Measurements from ENCODE around the gene NINL. TPM values are rescaled to one million over a fixed set of nuclear protein-coding genes. Genes with fewer than 3 reads are reported as not detected.

NINL gene
- total and polyA plus RNA-seq, 2 experiments from 2014 or later, result 23.2 to 24.5 TPM

DNA sequence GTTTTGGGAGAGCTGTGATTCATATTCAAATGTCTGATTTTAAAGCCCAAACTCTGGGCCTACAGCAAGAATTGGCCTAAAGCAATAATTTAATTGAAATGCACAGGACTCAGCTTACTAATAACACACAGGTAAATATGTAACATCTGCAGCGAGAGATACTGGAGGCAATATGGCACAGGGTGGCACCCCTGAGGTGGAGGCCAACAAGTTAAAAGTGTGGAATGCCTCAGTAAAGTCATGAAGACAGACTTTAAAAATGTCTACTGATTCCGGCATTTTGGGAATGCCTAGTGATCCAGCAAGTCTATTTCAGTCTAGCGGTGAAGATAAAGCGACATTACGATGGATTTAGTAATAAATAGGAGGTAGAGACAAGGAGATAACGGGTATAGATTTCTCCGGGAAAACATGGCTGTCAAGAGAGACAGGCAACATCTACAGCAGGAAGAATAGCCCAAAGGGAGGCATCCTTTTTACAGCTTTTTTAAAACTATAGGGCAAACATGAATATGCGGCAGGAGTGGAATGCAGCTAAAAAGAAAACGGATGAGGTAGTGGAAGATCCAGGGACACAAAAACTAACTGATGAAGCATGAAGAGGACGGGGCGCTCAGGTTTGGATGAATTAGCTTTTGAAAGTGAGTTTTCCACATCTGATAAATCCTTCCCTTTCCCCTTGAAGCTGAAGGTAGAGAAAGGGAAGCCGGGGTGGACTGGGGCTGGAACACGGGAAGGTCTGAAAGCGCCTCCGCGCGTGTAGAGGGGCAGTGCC lies 37.3 kb upstream of the NINL start:
- Histone ChIP-seq H3K36me3 (replicated peaks; ENCODE audit: insufficient read depth, low read depth) (no peaks in the 10 kb centered on the region), H2AFZ (peak overlapping the region; percentile 88), H3K9me3 (ENCODE audit: low read depth) (no peaks in the 10 kb centered on the region), H3K9me2 (replicated peaks; ENCODE audit: insufficient read depth) (no peaks in the 10 kb centered on the region), H3K4me1 (ENCODE audit: insufficient read depth) (peaks cover 19% of the 10 kb centered on the region), H4K20me1 (ENCODE audit: insufficient read depth, poor library complexity, severe bottlenecking) (no peaks in the 10 kb centered on the region), H3K79me2 (peaks cover 62% of the 10 kb centered on the region), H3K4me3 (peak overlapping the region; percentile 65), H3K27ac (peak overlapping the region; percentile 99), H3K4me2 (peak overlapping the region; percentile 86), H3K27me3 (no peaks in the 10 kb centered on the region)
- WGBS (ENCODE audit: low lambda C conversion rate, missing lambda C conversion rate), result 37% methylated on average over 17 of the region's 17 CpGs
- TF ChIP-seq, protein P1, sequence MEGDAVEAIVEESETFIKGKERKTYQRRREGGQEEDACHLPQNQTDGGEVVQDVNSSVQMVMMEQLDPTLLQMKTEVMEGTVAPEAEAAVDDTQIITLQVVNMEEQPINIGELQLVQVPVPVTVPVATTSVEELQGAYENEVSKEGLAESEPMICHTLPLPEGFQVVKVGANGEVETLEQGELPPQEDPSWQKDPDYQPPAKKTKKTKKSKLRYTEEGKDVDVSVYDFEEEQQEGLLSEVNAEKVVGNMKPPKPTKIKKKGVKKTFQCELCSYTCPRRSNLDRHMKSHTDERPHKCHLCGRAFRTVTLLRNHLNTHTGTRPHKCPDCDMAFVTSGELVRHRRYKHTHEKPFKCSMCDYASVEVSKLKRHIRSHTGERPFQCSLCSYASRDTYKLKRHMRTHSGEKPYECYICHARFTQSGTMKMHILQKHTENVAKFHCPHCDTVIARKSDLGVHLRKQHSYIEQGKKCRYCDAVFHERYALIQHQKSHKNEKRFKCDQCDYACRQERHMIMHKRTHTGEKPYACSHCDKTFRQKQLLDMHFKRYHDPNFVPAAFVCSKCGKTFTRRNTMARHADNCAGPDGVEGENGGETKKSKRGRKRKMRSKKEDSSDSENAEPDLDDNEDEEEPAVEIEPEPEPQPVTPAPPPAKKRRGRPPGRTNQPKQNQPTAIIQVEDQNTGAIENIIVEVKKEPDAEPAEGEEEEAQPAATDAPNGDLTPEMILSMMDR (IDR thresholded peaks at IDR 0.05; ENCODE audit: poor library complexity), result no peak
- TF ChIP-seq EZH2 (IDR thresholded peaks at IDR 0.05; ENCODE audit: borderline replicate concordance) (no peak), EZH2phosphoT487 (IDR thresholded peaks at IDR 0.05; ENCODE audit: low read depth, severe bottlenecking, unreplicated experiment) (no peak)
- no peak for DNase-seq (ENCODE audit: low spot score)

- Histone ChIP-seq H3K9me2 (replicated peaks; ENCODE audit: insufficient read depth) (no peaks in the 10 kb centered on the region), H3K4me2 (peak overlapping the region; percentile 86), H3K36me3 (replicated peaks; ENCODE audit: insufficient read depth, low read depth) (no peaks in the 10 kb centered on the region), H2AFZ (peak overlapping the region; percentile 88), H3K79me2 (peaks cover 67% of the 10 kb centered on the region), H3K9me3 (ENCODE audit: low read depth) (no peaks in the 10 kb centered on the region), H3K27ac (peak overlapping the region; percentile 99), H4K20me1 (ENCODE audit: insufficient read depth, poor library complexity, severe bottlenecking) (no peaks in the 10 kb centered on the region), H3K27me3 (no peaks in the 10 kb centered on the region), H3K4me3 (no peak overlapping the region), H3K4me1 (ENCODE audit: insufficient read depth) (peaks cover 19% of the 10 kb centered on the region)
- no peak for TF ChIP-seq EZH2 (IDR thresholded peaks at IDR 0.05; ENCODE audit: borderline replicate concordance)
- TF ChIP-seq, protein P1 (IDR thresholded peaks at IDR 0.05; ENCODE audit: poor library complexity), result no peak
- no peak for TF ChIP-seq EZH2phosphoT487 (IDR thresholded peaks at IDR 0.05; ENCODE audit: low read depth, severe bottlenecking, unreplicated experiment)
- no peak for DNase-seq (ENCODE audit: low spot score)
- WGBS (ENCODE audit: low lambda C conversion rate, missing lambda C conversion rate), result 93% methylated on average over 6 of the region's 6 CpGs
Observed at GRCh38 chr20:25622049-25622448, 36.7 kb upstream of the NINL start.

DNA sequence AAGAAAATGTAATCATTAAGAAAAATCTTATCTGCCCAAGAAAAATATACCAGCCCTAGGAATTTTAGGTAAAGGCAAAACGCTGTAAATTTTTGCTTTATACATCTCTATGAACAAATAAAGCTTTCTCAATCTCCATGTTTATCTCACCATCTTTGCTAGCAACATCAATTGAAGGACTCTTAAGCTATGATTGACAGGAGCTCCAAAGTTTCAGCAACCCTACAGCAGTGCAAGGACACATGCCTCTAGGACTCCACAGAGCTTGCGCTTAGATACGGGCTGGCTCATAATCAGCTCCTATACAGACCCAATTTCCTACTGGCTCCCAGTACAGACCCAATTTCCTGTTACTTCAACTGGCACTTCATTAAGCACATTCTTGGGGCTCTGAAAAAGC lies 34.2 kb upstream of the NINL start:
- no peaks in the 10 kb centered on the region for H4K20me1 ChIP-seq (ENCODE audit: insufficient read depth, poor library complexity, severe bottlenecking)
- H3K79me2 ChIP-seq, result peaks cover 60% of the 10 kb centered on the region
- no peaks in the 10 kb centered on the region for H3K36me3 ChIP-seq (replicated peaks; ENCODE audit: insufficient read depth, low read depth)
- TF ChIP-seq EZH2 (IDR thresholded peaks at IDR 0.05; ENCODE audit: borderline replicate concordance), result no peak
- no peak for TF ChIP-seq EZH2phosphoT487 (IDR thresholded peaks at IDR 0.05; ENCODE audit: low read depth, severe bottlenecking, unreplicated experiment)
- TF ChIP-seq, protein P1 (IDR thresholded peaks at IDR 0.05; ENCODE audit: poor library complexity), result no peak
- H3K9me2 ChIP-seq (replicated peaks; ENCODE audit: insufficient read depth), result no peaks in the 10 kb centered on the region
- H3K27ac ChIP-seq, result no peak overlapping the region
- no peak overlapping the region for H2AFZ ChIP-seq
- H3K4me3 ChIP-seq, result no peak overlapping the region
- peaks cover 14% of the 10 kb centered on the region for H3K4me1 ChIP-seq (ENCODE audit: insufficient read depth)
- no peak overlapping the region for H3K4me2 ChIP-seq
- 95% methylated on average over 3 of the region's 3 CpGs for WGBS (ENCODE audit: low lambda C conversion rate, missing lambda C conversion rate)
- H3K9me3 ChIP-seq (ENCODE audit: low read depth), result no peaks in the 10 kb centered on the region
- no peaks in the 10 kb centered on the region for H3K27me3 ChIP-seq
- no peak for DNase-seq (ENCODE audit: low spot score)
